ENCODE data around the gene NR4A1.

Gene NR4A1

DNA sequence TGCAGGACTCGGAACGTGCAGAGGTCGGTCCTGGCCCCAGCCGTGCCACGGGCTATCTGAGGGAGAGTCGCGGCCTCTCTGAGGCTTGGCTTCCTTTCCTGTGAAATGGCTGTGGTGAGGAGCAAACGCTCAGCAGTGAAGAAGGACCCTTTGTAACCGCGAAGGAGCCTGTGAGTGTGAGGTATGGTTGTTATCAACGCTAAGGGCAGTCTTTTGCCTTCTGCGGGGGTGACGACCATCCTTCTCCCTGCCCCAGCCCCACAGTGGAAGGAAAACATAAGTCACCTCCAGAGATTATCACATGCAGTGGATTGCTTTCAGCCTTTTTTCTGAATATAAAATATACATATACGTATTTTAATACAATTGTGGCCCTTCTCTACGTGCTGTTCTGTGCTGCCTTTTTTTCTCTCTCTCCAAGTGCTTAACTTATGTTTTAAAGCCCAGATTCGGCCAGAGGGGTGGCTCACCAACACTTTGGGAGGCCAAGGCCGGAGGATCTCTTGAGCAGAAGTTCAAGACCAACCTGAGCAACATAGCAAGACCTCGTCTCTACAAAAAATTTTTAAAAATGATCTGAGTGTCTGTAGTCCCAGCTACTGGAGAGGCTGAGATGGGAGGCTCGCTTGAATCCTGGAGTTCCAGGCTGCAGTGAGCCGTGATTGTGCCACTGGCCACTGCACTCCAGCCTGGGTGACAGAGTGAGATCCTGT, 27.1 kb upstream of the NR4A1 start:
- H3K4me1 Mint-ChIP-seq (ENCODE audit: low read depth) = peaks cover 50% of the 10 kb centered on the region
- intact Hi-C loops (cut with micrococcal nuclease) = loop anchor here (1.0 to 2.0 kb wide), 2 partner anchors 27 to 31 kb away; partner anchors contain the start of gene NR4A1
- H3K9me3 Mint-ChIP-seq = no peaks in the 10 kb centered on the region
- H3K27ac Mint-ChIP-seq = peak overlapping the region; percentile 99
- H3K4me3 Mint-ChIP-seq = peak overlapping the region; percentile 81
- H3K36me3 Mint-ChIP-seq (ENCODE audit: low read depth) = no peaks in the 10 kb centered on the region
- peaks cover 22% of the 10 kb centered on the region for H3K27me3 Mint-ChIP-seq

DNA sequence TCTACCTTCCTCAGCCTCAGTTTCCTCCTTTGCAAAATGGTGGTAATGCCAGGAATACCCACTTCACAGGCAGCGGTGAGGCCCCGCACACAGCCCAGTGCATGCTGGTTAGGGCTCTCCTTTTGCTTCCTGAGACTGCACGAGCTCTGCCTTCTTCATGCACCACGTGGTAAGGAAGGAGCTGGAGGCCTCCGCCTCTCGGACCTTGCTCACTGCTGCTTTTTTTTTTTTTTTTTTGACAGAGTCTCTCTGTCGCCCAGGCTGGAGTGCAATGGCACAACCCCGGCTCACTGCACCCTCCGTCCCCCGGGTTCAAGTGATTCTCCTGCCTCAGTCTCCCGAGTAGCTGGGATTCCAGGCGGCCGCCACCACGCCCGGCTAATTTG, 26.4 kb upstream of the NR4A1 start:
- H3K27me3 Mint-ChIP-seq = peaks cover 24% of the 10 kb centered on the region
- no peaks in the 10 kb centered on the region for H3K36me3 Mint-ChIP-seq (ENCODE audit: low read depth)
- H3K9me3 Mint-ChIP-seq = no peaks in the 10 kb centered on the region
- intact Hi-C loops (cut with micrococcal nuclease) = loop anchor here (1.0 to 2.0 kb wide), 5 partner anchors 26 to 97 kb away; partner anchors contain the start of genes ATG101 and NR4A1
- H3K4me3 Mint-ChIP-seq = peak overlapping the region; percentile 76
- peak overlapping the region; percentile 99 for H3K27ac Mint-ChIP-seq
- peaks cover 49% of the 10 kb centered on the region for H3K4me1 Mint-ChIP-seq (ENCODE audit: low read depth)

DNA sequence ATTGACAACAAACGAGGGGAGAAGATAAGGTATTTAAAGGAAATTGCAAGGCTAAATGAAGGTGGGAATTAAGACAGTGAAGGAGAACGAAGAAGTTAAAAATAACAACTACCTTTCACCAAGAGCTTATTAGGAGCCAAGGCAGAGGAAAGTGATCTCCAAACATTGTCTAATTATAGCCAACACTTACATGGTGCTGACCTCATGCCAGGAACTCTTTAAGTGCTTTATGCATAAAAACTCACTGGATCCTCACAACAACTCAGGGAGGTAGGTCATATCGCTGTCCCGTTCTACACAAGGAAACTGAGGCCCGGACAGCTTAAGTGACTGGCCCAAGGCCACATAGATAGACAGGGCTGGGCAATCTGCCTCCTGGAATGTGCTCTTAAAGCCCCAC, 25.0 kb upstream of the NR4A1 start:
- Mint-ChIP-seq H3K27me3 (peaks cover 17% of the 10 kb centered on the region), H3K36me3 (ENCODE audit: low read depth) (no peaks in the 10 kb centered on the region), H3K4me1 (ENCODE audit: low read depth) (peaks cover 36% of the 10 kb centered on the region), H3K27ac (peak overlapping the region; percentile 99), H3K4me3 (no peak overlapping the region), H3K9me3 (no peaks in the 10 kb centered on the region)
- intact Hi-C loops (cut with micrococcal nuclease) = no loop called here

DNA sequence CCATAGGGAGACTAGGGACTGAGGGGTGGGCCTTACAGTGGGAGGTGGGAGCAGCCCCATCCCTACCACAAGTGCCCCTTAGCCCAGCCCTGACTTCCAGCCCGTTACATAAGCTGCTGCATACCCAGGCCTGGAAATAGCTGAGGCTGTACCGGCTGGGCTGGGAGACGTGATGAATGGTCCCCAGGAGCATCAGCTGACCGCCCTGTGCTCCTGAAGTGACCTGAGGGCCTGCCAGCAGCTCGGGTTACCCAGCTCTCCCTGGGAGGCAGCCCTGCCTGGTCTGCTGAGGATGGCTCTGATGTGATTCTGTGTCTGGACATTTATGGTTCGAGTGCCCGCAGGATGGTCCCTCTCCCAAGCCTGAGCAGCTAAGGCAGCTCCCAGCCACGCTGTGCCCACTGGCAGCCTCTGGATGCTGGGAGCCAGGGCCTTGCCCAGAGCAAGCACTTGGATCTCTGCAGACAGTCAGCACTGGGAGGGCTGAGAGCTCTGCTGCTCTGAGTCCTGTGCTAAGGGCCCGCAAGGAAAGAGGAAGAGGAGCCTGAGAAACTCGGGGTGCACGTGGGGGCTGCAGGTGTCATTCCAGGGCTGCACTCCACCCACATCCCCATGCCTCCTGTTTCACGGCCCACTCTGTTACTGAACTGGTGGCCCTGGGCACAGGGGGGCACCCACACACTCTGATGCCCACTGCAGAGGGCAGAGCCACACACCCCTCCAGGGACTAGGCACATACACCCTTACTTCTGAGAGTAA, 24.0 kb upstream of the NR4A1 start:
- Mint-ChIP-seq H3K4me1 (ENCODE audit: low read depth) (peaks cover 38% of the 10 kb centered on the region), H3K9me3 (no peaks in the 10 kb centered on the region), H3K27me3 (peaks cover 14% of the 10 kb centered on the region), H3K36me3 (ENCODE audit: low read depth) (no peaks in the 10 kb centered on the region), H3K4me3 (no peak overlapping the region), H3K27ac (no peak overlapping the region)
- intact Hi-C loops (cut with micrococcal nuclease) = no loop called here

DNA sequence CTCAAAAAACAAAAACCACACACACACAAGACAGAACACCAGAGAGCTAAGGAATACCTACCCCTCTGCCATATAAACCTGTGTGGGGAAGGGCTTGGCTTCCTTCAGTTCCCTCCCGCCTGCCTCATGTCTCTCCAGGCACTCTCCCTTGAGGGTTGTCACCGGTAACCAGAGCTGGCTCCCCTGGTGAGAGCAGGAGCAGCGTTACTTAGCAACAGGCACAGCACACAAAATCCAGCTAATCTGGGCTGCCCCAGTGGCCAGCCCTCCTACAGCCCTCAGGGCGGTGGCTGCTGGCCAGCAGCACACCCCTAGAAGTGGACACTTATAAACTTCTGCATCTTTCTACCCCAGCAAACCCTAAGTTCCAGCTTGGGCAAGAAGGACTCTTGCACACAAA, 21.6 kb upstream of the NR4A1 start:
- H3K27ac Mint-ChIP-seq = no peak overlapping the region
- H3K4me1 Mint-ChIP-seq (ENCODE audit: low read depth) = peaks cover 37% of the 10 kb centered on the region
- peaks cover 14% of the 10 kb centered on the region for H3K27me3 Mint-ChIP-seq
- H3K9me3 Mint-ChIP-seq = no peaks in the 10 kb centered on the region
- no peaks in the 10 kb centered on the region for H3K36me3 Mint-ChIP-seq (ENCODE audit: low read depth)
- no peak overlapping the region for H3K4me3 Mint-ChIP-seq
- intact Hi-C loops (cut with micrococcal nuclease) = no loop called here

DNA sequence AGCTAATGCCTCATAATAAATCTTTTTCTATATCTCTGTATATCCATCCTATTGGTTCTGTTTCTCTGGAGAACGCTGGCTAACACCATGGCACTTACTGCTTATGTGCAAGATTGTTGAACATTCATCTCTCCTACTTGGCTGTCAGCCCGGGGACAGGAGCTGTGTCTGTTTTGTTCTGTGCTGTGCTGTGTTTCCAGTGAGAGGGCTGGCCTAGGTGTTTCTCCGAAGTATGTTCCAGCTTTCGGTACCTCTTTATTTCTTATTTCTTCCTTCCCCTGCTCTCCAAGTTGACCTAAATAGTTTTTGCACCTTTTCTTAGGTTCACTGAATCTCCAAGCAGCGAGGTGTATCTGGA, 18.8 kb upstream of the NR4A1 start:
- no peak overlapping the region for H3K4me3 Mint-ChIP-seq
- H3K4me1 Mint-ChIP-seq (ENCODE audit: low read depth) = peaks cover 32% of the 10 kb centered on the region
- no peaks in the 10 kb centered on the region for H3K9me3 Mint-ChIP-seq
- intact Hi-C loops (cut with micrococcal nuclease) = loop anchor here (2.0 kb wide), 1 partner anchor 36 kb away; the partner anchor contains the start of gene ATG101
- H3K36me3 Mint-ChIP-seq (ENCODE audit: low read depth) = no peaks in the 10 kb centered on the region
- H3K27me3 Mint-ChIP-seq = peaks cover 31% of the 10 kb centered on the region
- H3K27ac Mint-ChIP-seq = peak overlapping the region; percentile 81

DNA sequence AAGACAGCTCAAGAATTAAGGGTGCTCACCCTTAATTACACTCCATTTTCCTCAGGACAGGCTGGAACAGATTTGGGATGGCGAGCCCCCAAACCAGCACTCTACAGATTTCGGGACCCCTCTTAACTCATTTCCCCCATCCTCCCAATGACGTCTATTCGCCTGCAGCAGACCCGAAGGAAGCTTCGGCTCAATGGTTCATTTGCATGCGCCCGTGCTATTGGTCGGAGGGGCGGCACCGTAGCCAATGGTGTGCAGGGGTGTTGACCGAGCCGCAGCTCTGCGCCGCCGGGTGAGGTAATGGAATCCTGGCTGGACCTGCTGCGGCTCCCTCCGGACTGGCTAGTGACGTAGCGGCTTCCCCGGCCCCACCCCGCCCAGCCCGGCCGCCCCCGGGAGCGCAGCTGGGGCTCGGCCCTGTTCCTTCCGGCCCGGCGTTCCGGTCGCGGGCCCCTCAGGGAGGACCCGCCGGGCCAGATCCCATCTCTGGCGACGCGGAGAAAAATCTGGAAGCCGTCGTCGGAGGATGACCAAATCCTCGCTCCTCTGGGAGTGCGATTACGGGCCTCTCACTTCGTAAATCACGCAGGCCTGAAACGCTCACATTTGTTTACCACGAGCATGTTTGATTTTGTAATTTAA, 18.3 kb upstream of the NR4A1 start:
- intact Hi-C loops (cut with micrococcal nuclease) = loop anchor here (1.0 to 2.0 kb wide), 2 partner anchors 18 to 36 kb away; partner anchors contain the start of genes ATG101 and NR4A1
- Mint-ChIP-seq H3K4me1 (ENCODE audit: low read depth) (peaks cover 37% of the 10 kb centered on the region), H3K9me3 (no peaks in the 10 kb centered on the region), H3K27me3 (peaks cover 35% of the 10 kb centered on the region), H3K36me3 (ENCODE audit: low read depth) (no peaks in the 10 kb centered on the region), H3K4me3 (peak overlapping the region; percentile 60), H3K27ac (peak overlapping the region; percentile 81)

DNA sequence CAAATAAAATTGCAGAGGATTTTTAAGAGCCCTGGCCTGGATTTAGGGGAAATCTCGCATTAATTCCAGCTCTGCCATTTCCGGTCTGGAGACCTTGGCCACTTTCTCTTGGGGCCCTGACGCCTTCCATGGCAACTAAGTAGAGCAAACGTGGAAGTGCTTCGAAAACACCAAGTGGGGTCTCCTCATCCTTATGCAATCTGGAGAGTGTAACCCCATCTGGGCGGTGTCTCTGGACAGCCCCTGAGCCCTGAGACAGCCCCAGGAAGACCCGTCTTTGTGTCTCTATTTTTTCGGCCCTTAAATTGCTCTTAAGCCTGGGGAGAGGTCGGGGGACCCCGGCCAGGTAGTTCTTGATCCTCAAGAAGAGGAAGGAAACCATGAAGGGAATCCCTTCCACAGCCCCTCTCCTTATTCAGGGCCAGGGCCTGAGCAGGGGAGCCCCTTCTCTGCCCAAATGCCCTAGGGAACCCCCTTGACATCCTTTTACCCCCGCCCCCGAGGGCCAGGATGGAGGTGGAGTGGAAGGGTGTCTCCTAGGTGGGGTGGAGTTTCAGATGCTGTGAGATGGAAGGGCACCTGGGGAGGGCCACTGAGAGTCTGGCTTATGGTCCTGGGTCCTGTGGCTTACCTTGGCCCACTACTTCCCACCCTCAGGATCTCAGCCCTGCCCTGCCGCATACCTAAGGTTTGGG, 17.6 kb upstream of the NR4A1 start:
- Mint-ChIP-seq H3K4me3 (peak overlapping the region; percentile 60), H3K9me3 (no peaks in the 10 kb centered on the region), H3K27me3 (peaks cover 39% of the 10 kb centered on the region), H3K27ac (peak overlapping the region; percentile 81), H3K36me3 (ENCODE audit: low read depth) (no peaks in the 10 kb centered on the region), H3K4me1 (ENCODE audit: low read depth) (peaks cover 42% of the 10 kb centered on the region)
- intact Hi-C loops (cut with micrococcal nuclease) = loop anchor here (1.0 to 2.0 kb wide), 2 partner anchors 18 to 35 kb away; partner anchors contain the start of genes ATG101 and NR4A1

DNA sequence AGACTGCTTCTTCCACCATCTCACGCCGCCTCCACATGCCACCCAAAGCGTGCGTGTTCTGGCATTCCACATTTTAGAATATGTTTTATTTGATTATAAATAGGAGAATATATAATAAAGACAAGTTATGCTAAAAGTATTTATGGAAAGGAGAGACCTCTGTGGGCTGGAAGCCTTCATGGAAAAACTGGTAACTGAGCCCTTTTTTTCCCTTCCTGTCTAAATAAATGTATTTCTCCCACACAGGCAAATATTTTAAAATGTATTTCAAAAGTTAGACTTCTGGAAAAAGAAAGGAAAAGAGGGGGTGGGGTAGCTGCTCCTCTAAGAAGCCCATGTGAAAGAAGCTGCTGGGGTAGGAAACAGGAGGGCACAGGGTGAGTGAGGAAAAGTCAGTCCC, 16.1 kb upstream of the NR4A1 start:
- intact Hi-C loops (cut with micrococcal nuclease) = no loop called here
- H3K4me1 Mint-ChIP-seq (ENCODE audit: low read depth) = peaks cover 49% of the 10 kb centered on the region

DNA sequence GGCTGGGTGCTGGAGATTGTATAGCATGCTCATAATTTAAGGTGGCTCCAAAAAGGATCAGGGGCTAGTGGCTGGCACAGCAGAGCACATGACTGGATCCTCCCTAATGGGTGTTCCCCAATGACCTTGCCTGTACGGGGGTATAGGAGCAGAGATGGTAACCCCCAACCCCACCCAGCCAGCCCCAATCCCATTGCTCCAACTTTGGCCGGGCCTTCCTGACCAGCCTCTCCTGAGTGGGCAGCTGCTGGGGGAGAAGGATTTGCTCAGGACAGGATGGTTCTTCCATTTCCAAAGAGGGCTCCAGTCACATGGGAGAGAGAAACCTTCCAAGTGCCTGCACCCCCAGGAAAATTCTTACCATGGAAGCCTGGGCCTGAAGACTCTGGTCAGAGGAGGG, 15.3 kb upstream of the NR4A1 start:
- H3K4me3 Mint-ChIP-seq = no peak overlapping the region
- peaks cover 49% of the 10 kb centered on the region for H3K27me3 Mint-ChIP-seq
- H3K9me3 Mint-ChIP-seq = no peaks in the 10 kb centered on the region
- intact Hi-C loops (cut with micrococcal nuclease) = no loop called here
- no peak overlapping the region for H3K27ac Mint-ChIP-seq
- no peaks in the 10 kb centered on the region for H3K36me3 Mint-ChIP-seq (ENCODE audit: low read depth)
- peaks cover 49% of the 10 kb centered on the region for H3K4me1 Mint-ChIP-seq (ENCODE audit: low read depth)

More for the DNA sequence above, 16.1 kb upstream of the NR4A1 start:
- Mint-ChIP-seq H3K27me3 (peaks cover 43% of the 10 kb centered on the region), H3K9me3 (no peaks in the 10 kb centered on the region), H3K27ac (no peak overlapping the region), H3K4me3 (no peak overlapping the region), H3K36me3 (ENCODE audit: low read depth) (no peaks in the 10 kb centered on the region)

DNA sequence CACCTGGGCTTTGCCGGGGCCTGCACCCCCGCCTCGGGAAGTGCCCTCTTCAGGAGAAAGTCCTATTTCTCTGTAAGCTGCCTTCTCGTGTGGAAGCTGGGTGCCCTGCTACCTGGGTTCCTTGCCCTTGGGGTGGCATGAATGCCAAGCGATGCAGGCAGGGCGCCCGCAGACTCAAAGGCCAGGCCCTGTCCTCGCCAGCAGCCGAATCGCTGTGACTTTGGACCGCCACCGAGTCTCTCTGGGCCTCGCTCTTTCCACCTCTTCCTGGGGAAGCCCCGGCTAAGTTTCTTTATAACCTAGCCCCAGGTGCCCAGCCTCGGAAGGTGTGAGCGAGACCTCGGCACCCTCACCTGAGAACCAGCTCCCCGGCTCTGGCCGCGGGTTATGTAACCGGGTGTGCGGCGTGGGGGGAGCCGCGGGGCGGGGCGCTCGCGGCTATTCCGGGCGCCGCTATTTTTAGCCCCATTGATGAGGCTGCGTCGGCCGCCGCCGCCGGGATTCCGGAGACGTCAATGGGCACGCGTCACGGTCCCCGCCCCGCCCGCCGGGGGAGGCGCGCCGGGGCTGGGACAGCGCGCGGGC, 14.6 kb upstream of the NR4A1 start:
- H3K9me3 Mint-ChIP-seq = no peaks in the 10 kb centered on the region
- no peak overlapping the region for H3K27ac Mint-ChIP-seq
- no peaks in the 10 kb centered on the region for H3K36me3 Mint-ChIP-seq (ENCODE audit: low read depth)
- intact Hi-C loops (cut with micrococcal nuclease) = no loop called here
- H3K4me1 Mint-ChIP-seq (ENCODE audit: low read depth) = peaks cover 51% of the 10 kb centered on the region
- peak overlapping the region; percentile 48 for H3K4me3 Mint-ChIP-seq
- H3K27me3 Mint-ChIP-seq = peaks cover 49% of the 10 kb centered on the region

DNA sequence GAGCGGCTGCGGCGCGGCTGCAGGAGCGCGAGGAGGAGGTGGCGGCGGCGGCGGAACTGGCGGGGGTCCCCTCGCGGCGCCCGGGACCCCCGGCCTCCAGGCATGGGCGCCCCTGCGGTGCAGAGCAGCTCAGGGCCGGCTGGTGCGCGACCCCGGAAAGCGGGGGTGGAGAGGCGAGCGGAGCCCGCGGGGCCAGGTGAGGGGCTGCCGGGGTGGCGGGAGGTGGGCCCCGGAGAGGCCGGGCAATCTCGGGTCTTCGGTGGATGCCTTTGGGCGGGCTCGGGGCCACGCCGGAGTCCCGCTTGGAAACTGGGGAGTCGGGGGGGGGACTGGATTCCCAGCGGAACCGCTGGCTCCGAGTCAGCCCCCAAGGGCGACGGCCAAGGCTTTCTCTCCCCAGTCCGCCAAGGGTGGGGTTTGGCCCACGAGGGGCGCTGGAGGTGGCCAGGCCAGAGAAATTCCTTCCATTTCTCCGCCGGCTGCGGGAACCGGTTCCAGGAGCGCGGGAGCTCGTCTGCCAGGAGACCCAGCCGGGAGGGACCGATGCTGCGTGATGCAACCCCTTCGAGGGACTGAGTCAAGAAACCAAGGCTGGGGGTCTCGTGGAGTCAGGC, 13.9 kb upstream of the NR4A1 start:
- H3K36me3 Mint-ChIP-seq (ENCODE audit: low read depth) = no peaks in the 10 kb centered on the region
- intact Hi-C loops (cut with micrococcal nuclease) = no loop called here

DNA sequence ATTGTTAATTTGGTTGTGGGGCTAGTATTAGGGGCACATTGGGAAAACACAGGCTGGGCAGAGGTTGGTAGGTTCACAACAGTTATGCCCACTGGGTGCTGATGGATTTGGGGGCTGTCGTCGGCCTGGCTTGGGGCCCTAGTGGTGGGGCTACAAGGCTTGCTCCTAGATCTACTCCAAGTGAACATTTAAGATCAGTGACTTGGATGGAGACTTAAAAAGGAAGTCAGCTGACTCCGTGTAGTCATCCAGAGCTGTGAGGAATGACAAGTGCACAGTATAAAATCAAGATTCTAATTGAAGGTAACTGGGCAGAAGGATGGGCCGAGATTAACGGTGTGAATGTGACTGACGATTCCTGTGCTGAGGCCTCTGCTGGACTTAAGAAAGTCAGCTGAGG, 12.8 kb upstream of the NR4A1 start:
- Mint-ChIP-seq H3K27ac (peak overlapping the region; percentile 51), H3K27me3 (peaks cover 51% of the 10 kb centered on the region), H3K36me3 (ENCODE audit: low read depth) (no peaks in the 10 kb centered on the region), H3K4me3 (peak overlapping the region; percentile 40), H3K4me1 (ENCODE audit: low read depth) (peaks cover 51% of the 10 kb centered on the region), H3K9me3 (no peaks in the 10 kb centered on the region)
- intact Hi-C loops (cut with micrococcal nuclease) = no loop called here

More for the DNA sequence above, 13.9 kb upstream of the NR4A1 start:
- no peaks in the 10 kb centered on the region for H3K9me3 Mint-ChIP-seq
- peak overlapping the region; percentile 53 for H3K27ac Mint-ChIP-seq
- H3K27me3 Mint-ChIP-seq = peaks cover 54% of the 10 kb centered on the region
- peak overlapping the region; percentile 59 for H3K4me3 Mint-ChIP-seq
- H3K4me1 Mint-ChIP-seq (ENCODE audit: low read depth) = peaks cover 55% of the 10 kb centered on the region

Measured in dendritic cell treated with granulocyte-macrophage colony-stimulating factor and Interleukin-4, amounts not matched to agents 40 ng/mL and 50 ng/mL, for 4 days (primary cell).